K562 (cell line): ENCODE data around the gene MYOCD. TPM values are rescaled to one million over a fixed set of nuclear protein-coding genes. Genes with fewer than 3 reads are reported as not detected.

ENCODE experiments used
- ATAC-seq: fragments of 200-7000 bp; cut with Tn5 transposase; 3 replicates; pipeline ENCODE4 v1.9.1; 2020; ENCODE audit warnings: moderate library complexity
- BruUV-seq: library from RNA; stranded (reverse); fragments of 400-500 nt; replicated peaks from 2 replicates; lab custom pipeline; 2021; lab: Mats Ljungman, UMichigan
- CTCF ChIA-PET: fragments of 300-600 bp; formaldehyde crosslinking; extraction: SDS; loops from one replicate; lab custom pipeline; 2021; ENCODE audit warnings: low intra/inter-chr PET ratio; lab: Yijun Ruan, JAX
- POLR2A ChIA-PET: fragments of 300-600, 350-650 bp; sonication (Branson Sonifier 250); formaldehyde crosslinking; extraction: SDS; loops from one replicate; lab custom pipeline; 2021; ENCODE audit warnings: antibody characterized with exemption, inconsistent platforms; lab: Yijun Ruan, JAX
- DNase-seq, 4 experiments: peaks; one replicate each; pipeline versions ENCODE4 v3.0.0 to v3.0.0-alpha.2; 2011 to 2018; ENCODE audit warnings: low spot score in 3 of 4, mixed read lengths in 3 of 4; ENCODE audit errors: extremely low read depth in 1 of 4
- FAIRE-seq: peaks from 2 replicates; lab custom pipeline; 2011; peaks lifted over from hg19 to GRCh38; lab: Jason Lieb, UNC
- H2AFZ ChIP-seq: 2 replicates; pipeline ENCODE4 v1.6.0; 2011; ENCODE audit warnings: low read depth, low read length, control low read depth, inconsistent platforms
- H3K27ac ChIP-seq: fragments of 200-600 bp; 3 replicates; pipeline ENCODE4 v1.8.0; 2011; ENCODE audit warnings: low read depth, mild to moderate bottlenecking, control low read depth, inconsistent platforms, low read length, moderate library complexity, mixed read lengths; ENCODE audit errors: extremely low read depth
- H3K27me3 ChIP-seq, 2 experiments: fragments of 300-600 bp in 1 of 2; 2 replicates in 1 of 2; 3 replicates in 1 of 2; pipeline versions ENCODE4 v1.6.0 to v1.8.0; 2011; ENCODE audit warnings: inconsistent platforms in 2 of 2, low read length in 2 of 2, mild to moderate bottlenecking in 1 of 2, mixed read lengths in 1 of 2, moderate library complexity in 1 of 2; ENCODE audit not compliant: control insufficient read depth in 2 of 2, insufficient read depth in 2 of 2
- H3K36me3 ChIP-seq: fragments of 300-600 bp; 3 replicates; pipeline ENCODE4 v1.8.0; 2011; ENCODE audit warnings: mild to moderate bottlenecking, low read length, inconsistent platforms; ENCODE audit not compliant: control insufficient read depth, insufficient read depth
- H3K4me1 ChIP-seq, 2 experiments: fragments of 200-600 bp in 1 of 2; replicated peaks in 1 of 2; 2 replicates in 1 of 2; 3 replicates in 1 of 2; pipeline versions ENCODE4 v1.5.1 to v1.8.0; 2011; ENCODE audit warnings: inconsistent platforms in 2 of 2, low read length in 2 of 2, mild to moderate bottlenecking in 1 of 2, mixed read lengths in 1 of 2, moderate library complexity in 1 of 2; ENCODE audit not compliant: control insufficient read depth in 2 of 2, insufficient read depth in 2 of 2
- H3K4me2 ChIP-seq: 2 replicates; pipeline ENCODE4 v1.6.1; 2011; ENCODE audit warnings: low read length, control low read depth, inconsistent platforms, mixed read lengths; ENCODE audit not compliant: insufficient read depth
- H3K4me3 ChIP-seq: fragments of 200-600 bp; sonication (generic), shearing (Covaris generic); 2 replicates; pipeline ENCODE4 v1.5.1; 2016; ENCODE audit warnings: control low read depth, inconsistent platforms
- H3K79me2 ChIP-seq: fragments of 200-600 bp; 3 replicates; pipeline ENCODE4 v1.8.0; 2011; ENCODE audit warnings: low read length, inconsistent platforms; ENCODE audit not compliant: control insufficient read depth, insufficient read depth
- H3K9ac ChIP-seq, 2 experiments: 2 replicates each; pipeline versions ENCODE4 v1.6.0 to v1.6.1; 2011; ENCODE audit warnings: low read depth in 2 of 2, low read length in 2 of 2, control low read depth in 1 of 2, inconsistent platforms in 1 of 2, mild to moderate bottlenecking in 1 of 2, mixed read lengths in 1 of 2; ENCODE audit not compliant: insufficient read depth in 1 of 2
- H3K9me1 ChIP-seq: one replicate; pipeline ENCODE4 v1.6.0; 2011; ENCODE audit warnings: inconsistent platforms, mild to moderate bottlenecking, low read length, moderate library complexity; ENCODE audit not compliant: control insufficient read depth, insufficient read depth
- H3K9me3 ChIP-seq: replicated peaks from 2 replicates; pipeline ENCODE4 v1.5.1; 2011; ENCODE audit warnings: low read depth, low read length, inconsistent platforms; ENCODE audit not compliant: control insufficient read depth, insufficient read depth
- H4K20me1 ChIP-seq: replicated peaks from 2 replicates; pipeline ENCODE4 v1.6.1; 2011; ENCODE audit warnings: low read length, inconsistent platforms, mixed read lengths; ENCODE audit not compliant: control insufficient read depth, insufficient read depth
- CHD2 ChIP-seq: IDR thresholded peaks from 2 replicates; pipeline ENCODE4 v1.6.1; 2011; ENCODE audit warnings: low read depth, low read length
- GMEB1 ChIP-seq: fragments of 250-450 bp; sonication (Bioruptor Pico); IDR thresholded peaks from 2 replicates; pipeline ENCODE4 v1.4.0; 2020; ENCODE audit warnings: mild to moderate bottlenecking
- HNRNPH1 ChIP-seq: fragments of 200-400 bp; formaldehyde crosslinking; optimal IDR thresholded peaks from 2 replicates; pipeline ENCODE3; 2017; ENCODE audit warnings: low read depth, mild to moderate bottlenecking, low read length, moderate library complexity
- RBM15 ChIP-seq: fragments of 200-400 bp; formaldehyde crosslinking; IDR thresholded peaks from 2 replicates; pipeline ENCODE4 v1.6.1; 2018; ENCODE audit warnings: mild to moderate bottlenecking, low read length, moderate library complexity; ENCODE audit not compliant: insufficient read depth
- SIRT6 ChIP-seq: IDR thresholded peaks from one replicate; pipeline ENCODE4 v1.6.1; 2012; ENCODE audit warnings: low read depth, mild to moderate bottlenecking, control low read depth, inconsistent platforms, low read length, moderate library complexity
- TAF9B ChIP-seq: fragments of 450-650 bp; IDR thresholded peaks from 2 replicates; pipeline ENCODE4 v1.6.1; 2018; ENCODE audit warnings: mild to moderate bottlenecking; ENCODE audit not compliant: partially characterized antibody
- TCF7 ChIP-seq: sonication (generic); IDR thresholded peaks from 2 replicates; pipeline ENCODE4 v1.6.1; 2016; ENCODE audit warnings: antibody characterized with exemption, borderline replicate concordance
- TFAM ChIP-seq: fragments of 250-450 bp; sonication (Bioruptor Pico); conservative IDR thresholded peaks from 2 replicates; pipeline ENCODE4 v1.5.0; 2021; ENCODE audit warnings: mild to moderate bottlenecking, moderate library complexity
- ZBTB43 ChIP-seq: sonication (generic); formaldehyde crosslinking; IDR thresholded peaks from 2 replicates; pipeline ENCODE4 v1.8.0; 2023; ENCODE audit warnings: mild to moderate bottlenecking, missing genetic modification reagents
- ZNF3 ChIP-seq: fragments of 250-450 bp; sonication (Bioruptor Pico); IDR thresholded peaks from 2 replicates; pipeline ENCODE4 v1.5.0; 2021; ENCODE audit warnings: mild to moderate bottlenecking, moderate library complexity
- ZNF583 ChIP-seq: fragments of 250-450 bp; sonication (Bioruptor Pico); IDR thresholded peaks from 2 replicates; pipeline ENCODE4 v1.4.0; 2020
- ZNF766 ChIP-seq: fragments of 200-800 bp; sonication (Bioruptor generic); conservative IDR thresholded peaks from 2 replicates; pipeline ENCODE4 v1.6.1; 2016; ENCODE audit warnings: missing genetic modification characterization, missing compliant biosample characterization
- WGBS: fragments of 100-300 bp; shearing (Covaris generic); methylation state at CpG from one replicate; pipeline ENCODE4 v1.1.6; 2016; ENCODE audit warnings: low coverage, mixed read lengths; ENCODE audit not compliant: insufficient coverage; ENCODE audit errors: missing lambda C conversion rate; 5-methylcytosine and 5-hydroxymethylcytosine counted together
- in situ Hi-C: fragments of 300-500 bp; cut with MboI; formaldehyde crosslinking; loops from 4 replicates; pipeline ENCODE4 v1.15.0; 2018; ENCODE audit warnings: inconsistent platforms, mixed read lengths
- intact Hi-C: fragments of 100-400 bp; cut with micrococcal nuclease; formaldehyde crosslinking; loops from 2 replicates; pipeline ENCODE4 v1.14.2; 2022
- polyA plus RNA-seq, 8 experiments: library from polyadenylated mRNA; depleted of rRNA in 4 of 8; stranded (reverse) in 5 of 8; unstranded in 3 of 8; fragments of >200 nt; fragmentation: Nextera tagmentation in 2 of 8; fragmentation: Illumina TruSeq in 1 of 8; extraction: Ambion mirVana in 2 of 8; extraction: Trizol in 1 of 8; gene quantifications; 2 replicates each; pipeline versions ENCODE4 v1.2.1 to v1.2.3, GENCODE V29; 2011 to 2014; ENCODE audit warnings: inconsistent platforms in 1 of 8, missing spikeins in 1 of 8
- total RNA-seq, 7 experiments: library from RNA; depleted of rRNA in 6 of 7; stranded (reverse); fragments of >200 nt in 6 of 7; fragmentation: Illumina TruSeq in 2 of 7; extraction: Trizol in 2 of 7; gene quantifications; 2 replicates each; pipeline versions ENCODE4 v1.2.1 to v1.2.3, GENCODE V29; 2011 to 2021; ENCODE audit warnings: low replicate concordance in 1 of 7

The MYOCD gene
- total and polyA plus RNA-seq, 9 of the 15 experiments (the other 6 are each of a cell fraction or from before 2014, with no cell fraction given) = not detected

- H3K36me3 ChIP-seq = no peaks in the 10 kb centered on the region
- H3K4me2 ChIP-seq = no peak overlapping the region
- no peak for FAIRE-seq
- no peak for ATAC-seq
- in situ Hi-C loops (no loop called here), intact Hi-C loops (no loop called here)
- no peaks in the 10 kb centered on the region for H3K27me3 ChIP-seq
- H3K4me1 ChIP-seq = no peaks in the 10 kb centered on the region; a peak in 1 of 5 replicates
- H2AFZ ChIP-seq = no peak overlapping the region
- POLR2A ChIA-PET = no interaction called here
- no peaks in the 10 kb centered on the region for H4K20me1 ChIP-seq
- H3K4me3 ChIP-seq = no peak overlapping the region
- no TSS peak for BruUV-seq
- no peak overlapping the region for H3K27ac ChIP-seq
- WGBS = 0% methylated on average over 3 of the region's 3 CpGs
- H3K9me1 ChIP-seq = no peaks in the 10 kb centered on the region
- no peaks in the 10 kb centered on the region for H3K9me3 ChIP-seq
- no peak for DNase-seq
- H3K9ac ChIP-seq = no peak overlapping the region
- TF ChIP-seq SIRT6 = no peak
- no peak for TF ChIP-seq TFAM
- TF ChIP-seq CHD2 = no peak
- TF ChIP-seq ZNF583 = no peak
- TF ChIP-seq TAF9B = no peak
- TF ChIP-seq HNRNPH1 = no peak
- TF ChIP-seq TCF7 = no peak
- no peak for TF ChIP-seq ZNF3 (CRISPR knock-in tag)
- TF ChIP-seq GMEB1 (CRISPR knock-in tag) = no peak
- no peak for TF ChIP-seq ZBTB43 (CRISPR knock-in tag)
- no peak for TF ChIP-seq RBM15
- TF ChIP-seq ZNF766 = no peak
- no peaks in the 10 kb centered on the region for H3K79me2 ChIP-seq
- CTCF ChIA-PET = no interaction called here
Observed at GRCh38 chr17:12815642-12816141, 150.0 kb downstream of the MYOCD start.

Other genes starting within 250 kb of the MYOCD start
- 0.04 and 0.68 TPM in 2 replicates for gene ARHGAP44, start 123.6 kb downstream of the MYOCD start, total RNA-seq (2014; rRNA removed)
- 0.07 and 0.10 TPM in 2 replicates for gene ARHGAP44, start 123.6 kb downstream of the MYOCD start, total RNA-seq (2014; rRNA removed; fragmentation: Illumina TruSeq; extraction: Trizol)
- gene ARHGAP44, start 123.6 kb downstream of the MYOCD start, total RNA-seq (2015; rRNA removed; fragmentation: Illumina TruSeq; extraction: Trizol) = 0.11 TPM in 1 of 2 replicates, not detected in the other
- 0.16 and 0.22 TPM in 2 replicates for gene ARHGAP44, start 123.6 kb downstream of the MYOCD start, total RNA-seq (2021)
- 0.13 and 0.28 TPM in 2 replicates for gene ARHGAP44, start 123.6 kb downstream of the MYOCD start, polyA plus RNA-seq (2011; rRNA removed)
- 0.07 and 0.30 TPM in 2 replicates for gene ARHGAP44, start 123.6 kb downstream of the MYOCD start, polyA plus RNA-seq (2014; fragmentation: Illumina TruSeq; extraction: Trizol)
- gene ARHGAP44, start 123.6 kb downstream of the MYOCD start, polyA plus RNA-seq (2014; fragmentation: Nextera tagmentation; extraction: Ambion mirVana) = under 1 TPM; 0.03 TPM
- 0.01 TPM in 1 of 2 replicates, not detected in the other for gene ARHGAP44, start 123.6 kb downstream of the MYOCD start, polyA plus RNA-seq (2014; rRNA removed)